Endometrial microvascular endothelial cells (primary cell): ENCODE data around the gene HILPDA. TPM values are rescaled to one million over a fixed set of nuclear protein-coding genes. Genes with fewer than 3 reads are reported as not detected.

Experiments
- total RNA-seq: library from RNA; depleted of rRNA; stranded (reverse); fragments of >200 nt; gene quantifications from one replicate; pipeline ENCODE4 v1.2.3, GENCODE V29; 2015; ENCODE audit errors: inconsistent ontology term

HILPDA gene
- total RNA-seq, 1 donor from 2014 or later = 16.1 TPM

Other genes starting within 250 kb of the HILPDA start
- not detected for gene LEP, start 214.6 kb upstream of the HILPDA start, total RNA-seq
- 26.8 TPM for gene RBM28, start 112.0 kb upstream of the HILPDA start, total RNA-seq
- gene PRRT4, start 94.2 kb upstream of the HILPDA start, total RNA-seq = not detected
- gene IMPDH1, start 45.9 kb upstream of the HILPDA start, total RNA-seq = 120 TPM
- gene METTL2B, start 20.9 kb downstream of the HILPDA start, total RNA-seq = 24.7 TPM
- gene GARIN1A, start 216.4 kb downstream of the HILPDA start, total RNA-seq = not detected